NCI-H82 (cell line): ENCODE results near the gene CDH13.

Experiments
- DNase-seq: peaks from one replicate; lab custom pipeline; 2025; lab: John Stamatoyannopoulos, UW

The CDH13 gene

GRCh38 chr16:82845116-82845515 lies 218.3 kb downstream of the CDH13 start:
- peak; percentile 50 for DNase-seq

GRCh38 chr16:82846806-82847205 lies 220.0 kb downstream of the CDH13 start:
- DNase-seq = no peak

- DNase-seq = no peak
Measured at GRCh38 chr16:82848013-82848412, 221.2 kb downstream of the CDH13 start.

- no peak for DNase-seq
Measured at GRCh38 chr16:82852388-82853008, 225.7 kb downstream of the CDH13 start.

- DNase-seq = no peak
Measured at GRCh38 chr16:82855471-82855870, 228.7 kb downstream of the CDH13 start.

GRCh38 chr16:82857693-82858365 lies 231.1 kb downstream of the CDH13 start:
- DNase-seq = no peak

GRCh38 chr16:82859662-82860061 lies 232.9 kb downstream of the CDH13 start:
- DNase-seq = no peak

GRCh38 chr16:82860071-82860470 lies 233.3 kb downstream of the CDH13 start:
- peak; percentile 36 for DNase-seq

GRCh38 chr16:82862057-82862456 lies 235.3 kb downstream of the CDH13 start:
- DNase-seq = no peak

GRCh38 chr16:82864332-82865040 lies 237.7 kb downstream of the CDH13 start:
- DNase-seq = peak; percentile 2

- no peak for DNase-seq
Measured at GRCh38 chr16:82865412-82865811, 238.6 kb downstream of the CDH13 start.

GRCh38 chr16:82867485-82867884 lies 240.7 kb downstream of the CDH13 start:
- no peak for DNase-seq

GRCh38 chr16:82874271-82874670 lies 247.5 kb downstream of the CDH13 start:
- DNase-seq = no peak

- DNase-seq = no peak
Measured at GRCh38 chr16:82874672-82875071, 247.9 kb downstream of the CDH13 start.

GRCh38 chr16:82876951-82877350 lies 250.2 kb downstream of the CDH13 start:
- DNase-seq = no peak

GRCh38 chr16:82878466-82878865 lies 251.7 kb downstream of the CDH13 start:
- DNase-seq = no peak

- DNase-seq = peak; percentile 49
Measured at GRCh38 chr16:82880346-82880745, 253.6 kb downstream of the CDH13 start.

GRCh38 chr16:82881516-82881915 lies 254.7 kb downstream of the CDH13 start:
- no peak for DNase-seq

- no peak for DNase-seq
Measured at GRCh38 chr16:82882226-82882625, 255.5 kb downstream of the CDH13 start.

- DNase-seq = no peak
Measured at GRCh38 chr16:82882982-82883835, 256.4 kb downstream of the CDH13 start.

GRCh38 chr16:82884320-82884898 lies 257.6 kb downstream of the CDH13 start:
- no peak for DNase-seq

GRCh38 chr16:82886146-82886545 lies 259.4 kb downstream of the CDH13 start:
- DNase-seq = no peak
